ENCODE measurements around the gene BLM.

- TF ChIP-seq CTCF (conservative IDR thresholded peaks at IDR 0.05; ENCODE audit: low read depth, low read length) (no peak), POLR2A (IDR thresholded peaks at IDR 0.05; ENCODE audit: low read depth, low read length) (no peak), SMC3 (IDR thresholded peaks at IDR 0.05; ENCODE audit: low read depth, low read length) (no peak), RFX5 (IDR thresholded peaks at IDR 0.05; ENCODE audit: low read depth, low read length) (no peak), MXI1 (IDR thresholded peaks at IDR 0.05; ENCODE audit: borderline replicate concordance, low read depth, low read length) (no peak), USF2 (IDR thresholded peaks at IDR 0.05; ENCODE audit: low read depth, low read length) (no peak), MAZ (IDR thresholded peaks at IDR 0.05; ENCODE audit: borderline replicate concordance, low read depth, low read length) (no peak), RAD21 (IDR thresholded peaks at IDR 0.05; ENCODE audit: low read length) (no peak)
Measured at GRCh38 chr15:90679959-90680358, 37.2 kb upstream of the BLM start.
